HG02763 (cell line): Measurements from ENCODE around the gene KRTAP5-1.

ENCODE experiments used
- ATAC-seq: cut with Tn5 transposase; IDR thresholded peaks from one replicate; pipeline ENCODE4 v1.9.1; 2021; ENCODE audit warnings: mild to moderate bottlenecking, moderate library complexity; ENCODE audit not compliant: unreplicated experiment

The KRTAP5-1 gene

GRCh38 chr11:1546536-1547466, 38.3 kb downstream of the KRTAP5-1 start:
- no peak for ATAC-seq

- no peak for ATAC-seq
Observed at GRCh38 chr11:1546077-1546535, 39.0 kb downstream of the KRTAP5-1 start.

GRCh38 chr11:1545432-1545831, 39.7 kb downstream of the KRTAP5-1 start:
- ATAC-seq, result no peak

- no peak for ATAC-seq
Observed at GRCh38 chr11:1544536-1544935, 40.5 kb downstream of the KRTAP5-1 start.

DNA sequence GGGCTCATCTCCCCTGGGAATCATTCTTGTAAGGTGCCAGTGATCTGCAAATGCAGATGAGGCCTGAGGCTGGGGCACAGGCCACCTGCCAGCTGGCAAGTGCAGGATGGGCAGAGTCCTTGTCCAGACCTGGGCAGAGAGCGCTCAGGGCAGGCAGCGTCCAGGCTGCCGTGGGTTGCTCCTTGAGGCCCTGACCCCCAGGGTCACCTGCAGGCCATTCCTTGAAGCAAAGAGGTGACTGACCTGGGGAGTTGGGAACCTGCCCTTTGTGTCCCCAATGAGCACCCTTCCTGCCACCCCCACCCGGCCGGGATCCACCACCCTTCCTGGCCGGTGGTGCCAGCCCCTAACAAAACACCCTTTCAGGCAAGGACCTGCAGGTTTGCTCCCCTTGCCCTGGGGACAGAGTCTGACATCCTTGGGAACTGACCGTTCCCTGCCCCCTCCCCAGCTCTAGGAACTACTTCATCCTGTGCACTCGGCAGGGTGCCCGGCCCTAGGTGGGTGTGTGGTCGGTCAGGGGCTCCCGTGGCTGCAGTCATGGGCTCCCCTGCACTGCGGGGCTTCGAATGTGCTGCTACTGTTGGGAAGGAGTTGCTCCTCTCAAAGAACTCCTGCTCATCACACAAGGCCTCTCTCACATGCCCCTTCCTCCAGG, 41.3 kb downstream of the KRTAP5-1 start:
- ATAC-seq, result no peak

- ATAC-seq, result no peak
Observed at GRCh38 chr11:1542267-1542666, 42.8 kb downstream of the KRTAP5-1 start.

DNA sequence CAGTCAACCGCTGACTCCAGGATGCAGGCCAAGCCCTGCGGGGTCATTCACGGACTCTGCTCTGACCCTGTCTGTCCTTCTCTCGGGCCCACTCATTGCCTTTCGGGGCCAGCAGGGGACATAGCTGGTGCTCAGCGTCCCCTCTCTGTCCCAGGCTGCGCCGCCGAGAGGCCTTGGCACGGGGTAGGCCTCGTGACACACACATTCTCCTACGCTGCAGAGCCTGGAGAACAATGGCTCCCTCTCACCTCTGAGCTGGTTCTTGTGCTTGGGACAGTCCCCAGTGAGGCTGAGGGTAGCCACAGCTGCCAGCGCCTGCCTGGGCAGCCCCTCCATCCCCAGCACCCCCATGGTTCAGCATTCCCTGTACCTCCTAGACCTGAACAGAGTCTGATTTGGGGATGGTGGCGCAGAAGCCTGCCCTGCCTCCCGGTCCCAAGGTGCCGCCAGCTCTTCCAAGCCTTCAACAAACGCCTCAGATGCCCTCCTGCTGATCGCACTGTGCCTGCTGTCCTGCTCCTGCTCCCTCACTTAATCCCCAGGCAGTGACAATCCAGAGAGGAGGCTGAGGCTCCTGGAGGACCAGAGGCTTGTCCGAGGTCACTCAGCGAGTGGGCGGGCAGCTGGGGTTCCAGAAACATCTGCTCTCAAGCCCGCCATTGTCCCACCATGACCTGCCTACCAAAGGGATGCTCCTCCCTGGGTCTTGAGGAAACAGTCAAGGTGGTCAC, 43.4 kb downstream of the KRTAP5-1 start:
- ATAC-seq, result no peak

DNA sequence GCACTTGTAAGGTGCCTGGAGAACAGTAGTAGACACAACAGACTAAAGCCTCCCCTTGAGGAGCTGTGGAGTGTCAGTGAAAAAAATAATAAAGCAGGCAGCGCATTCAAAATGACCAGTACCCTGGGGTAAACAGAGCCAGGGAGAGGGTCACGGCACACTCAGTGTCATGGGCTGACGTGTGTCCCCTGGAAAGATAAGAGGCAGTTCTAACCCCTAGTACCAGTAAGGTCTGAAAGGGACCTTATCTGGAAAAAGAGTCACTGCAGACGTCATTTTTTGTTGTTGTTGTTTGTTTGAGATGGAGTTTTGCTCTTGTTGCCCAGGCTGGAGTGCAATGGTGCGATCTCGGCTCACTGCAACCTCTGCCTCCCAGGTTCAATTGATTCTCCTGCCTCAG, 45.0 kb downstream of the KRTAP5-1 start:
- ATAC-seq, result no peak

DNA sequence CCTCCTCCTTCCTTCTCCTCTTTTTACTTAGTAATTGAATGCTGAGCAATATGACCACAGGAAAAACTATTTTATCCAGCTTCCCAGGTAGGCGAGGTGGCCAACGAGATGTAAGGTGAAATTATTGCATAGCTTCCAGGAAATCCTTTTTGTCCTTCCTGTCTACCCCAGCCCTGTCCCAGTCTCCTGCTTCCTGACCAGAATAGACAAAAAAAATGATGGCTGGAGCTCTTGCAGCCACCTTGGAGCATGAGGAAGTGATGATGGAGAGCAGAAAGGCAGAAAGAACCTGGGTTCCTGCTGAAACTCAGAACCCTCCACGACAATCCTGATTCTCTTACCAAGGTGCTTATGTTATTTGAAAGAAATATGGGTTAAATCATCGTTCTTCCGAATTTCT, 46.9 kb downstream of the KRTAP5-1 start:
- ATAC-seq, result no peak

GRCh38 chr11:1536065-1536843, 48.8 kb downstream of the KRTAP5-1 start:
- ATAC-seq, result no peak

DNA sequence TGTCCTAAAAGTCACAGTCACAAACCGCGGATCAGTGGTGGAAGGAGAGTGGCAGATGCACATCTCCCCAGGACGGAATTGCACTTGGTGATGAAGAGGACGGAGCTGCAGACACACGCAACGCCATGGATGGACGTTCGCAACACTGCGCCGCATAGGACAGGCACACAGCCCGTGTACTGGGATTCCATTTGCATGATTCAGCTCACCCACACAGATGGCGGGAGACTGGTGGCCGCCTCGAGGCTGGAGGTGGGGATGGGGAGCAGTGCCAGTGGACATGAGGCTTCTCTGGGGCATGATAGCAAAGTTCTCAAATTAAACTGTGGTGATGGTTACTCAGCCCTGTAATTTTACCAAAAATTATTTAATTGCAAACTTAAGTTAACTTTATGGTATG, 50.4 kb downstream of the KRTAP5-1 start:
- ATAC-seq, result no peak
